ENCODE measurements around the gene LMOD2. TPM values are rescaled to one million over a fixed set of nuclear protein-coding genes. Genes with fewer than 3 reads are reported as not detected.

Gene LMOD2
- total and polyA plus RNA-seq, 11 donors, result 202 to 1,479 (median 751) TPM

DNA sequence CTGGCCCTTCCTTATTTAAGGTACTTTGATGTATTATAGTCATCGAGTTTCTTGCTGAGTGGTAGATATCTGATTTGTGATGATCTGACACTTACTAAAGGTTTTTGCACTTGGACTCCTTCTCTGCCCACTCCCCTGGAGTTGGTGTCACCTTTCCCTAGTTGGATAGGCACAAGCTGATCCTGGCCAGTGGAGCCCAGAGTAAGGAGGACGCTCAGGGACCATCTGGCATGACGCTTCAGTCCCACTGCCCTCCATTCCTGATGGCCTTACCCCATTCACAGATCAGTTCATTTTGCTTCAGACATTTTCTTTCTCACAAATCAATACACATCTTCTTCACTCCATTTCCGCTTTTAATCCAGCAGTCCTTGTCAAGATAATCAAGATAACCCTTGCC, 34.0 kb upstream of the LMOD2 start:
- no peaks in the 10 kb centered on the region for H3K27me3 ChIP-seq
- no peak overlapping the region for H3K4me3 ChIP-seq
- H3K27ac ChIP-seq, result peak overlapping the region in 7 of 12 donors; percentile 70 to 93 (median 76)
- intact Hi-C loops (cut with DNase I), result no loop called here
- TF ChIP-seq, protein P1, sequence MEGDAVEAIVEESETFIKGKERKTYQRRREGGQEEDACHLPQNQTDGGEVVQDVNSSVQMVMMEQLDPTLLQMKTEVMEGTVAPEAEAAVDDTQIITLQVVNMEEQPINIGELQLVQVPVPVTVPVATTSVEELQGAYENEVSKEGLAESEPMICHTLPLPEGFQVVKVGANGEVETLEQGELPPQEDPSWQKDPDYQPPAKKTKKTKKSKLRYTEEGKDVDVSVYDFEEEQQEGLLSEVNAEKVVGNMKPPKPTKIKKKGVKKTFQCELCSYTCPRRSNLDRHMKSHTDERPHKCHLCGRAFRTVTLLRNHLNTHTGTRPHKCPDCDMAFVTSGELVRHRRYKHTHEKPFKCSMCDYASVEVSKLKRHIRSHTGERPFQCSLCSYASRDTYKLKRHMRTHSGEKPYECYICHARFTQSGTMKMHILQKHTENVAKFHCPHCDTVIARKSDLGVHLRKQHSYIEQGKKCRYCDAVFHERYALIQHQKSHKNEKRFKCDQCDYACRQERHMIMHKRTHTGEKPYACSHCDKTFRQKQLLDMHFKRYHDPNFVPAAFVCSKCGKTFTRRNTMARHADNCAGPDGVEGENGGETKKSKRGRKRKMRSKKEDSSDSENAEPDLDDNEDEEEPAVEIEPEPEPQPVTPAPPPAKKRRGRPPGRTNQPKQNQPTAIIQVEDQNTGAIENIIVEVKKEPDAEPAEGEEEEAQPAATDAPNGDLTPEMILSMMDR (IDR thresholded peaks at IDR 0.05), result no peak
- TF ChIP-seq POLR2A (IDR thresholded peaks at IDR 0.05), result no peak
- no peaks in the 10 kb centered on the region for H3K9me3 ChIP-seq
- H3K36me3 ChIP-seq, result peaks cover 0 to 22% (median 0%) of the 10 kb centered on the region in 9 donors
- peak in 3 of 4 donors; percentile 27 to 47 (median 44) for ATAC-seq
- H3K4me1 ChIP-seq, result peaks cover 0 to 15% (median 2%) of the 10 kb centered on the region in 12 donors
- WGBS, 4 donors, result 76 to 84% (median 81%) methylated on average over 4 of the region's 4 CpGs
- no peak for DNase-seq

DNA sequence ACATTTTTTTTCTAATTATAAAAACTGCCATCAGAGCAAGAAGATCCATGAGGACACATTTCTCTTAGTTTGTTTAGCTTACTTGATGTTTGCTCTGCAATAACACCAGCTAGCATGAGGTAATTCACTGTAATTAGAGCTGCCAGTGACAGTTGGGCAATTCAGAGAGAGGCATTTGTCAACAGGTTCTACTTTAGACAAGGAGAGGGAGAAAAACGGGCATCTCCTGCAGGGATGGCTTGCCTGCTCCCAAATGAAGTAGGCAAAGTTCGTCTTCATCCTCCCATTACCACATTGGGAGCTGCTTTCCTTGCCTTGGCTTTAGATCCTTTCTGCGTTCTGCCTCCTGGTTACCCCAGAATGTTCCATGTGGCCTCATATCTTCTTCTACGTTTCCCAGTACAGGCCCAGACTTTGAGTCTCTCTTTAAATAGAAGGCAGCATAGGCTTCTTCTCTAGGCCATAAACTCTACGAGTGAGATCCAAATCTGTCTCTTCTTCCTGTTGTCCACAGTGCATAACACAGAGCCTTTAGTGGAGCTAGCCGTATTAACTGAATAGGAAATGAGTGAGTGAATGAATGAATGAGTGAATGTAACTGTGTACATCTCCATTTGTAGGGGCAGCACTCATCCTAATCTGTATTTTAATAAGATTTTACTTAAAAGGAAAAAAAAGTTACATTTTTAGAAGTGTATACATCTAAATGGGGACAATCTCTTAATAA, 32.8 kb upstream of the LMOD2 start:
- Histone ChIP-seq H3K27ac (peak overlapping the region; percentile 28 to 93 (median 74)), H3K36me3 (peaks cover 0 to 18% (median 0%) of the 10 kb centered on the region in 9 donors), H3K9me3 (no peaks in the 10 kb centered on the region), H3K27me3 (no peaks in the 10 kb centered on the region), H3K4me3 (no peak overlapping the region), H3K4me1 (peaks cover 0 to 15% (median 2%) of the 10 kb centered on the region in 12 donors)
- 47 to 63% (median 52%) methylated on average over 6 of the region's 6 CpGs for WGBS, 4 donors
- intact Hi-C loops (cut with DNase I), result no loop called here
- TF ChIP-seq POLR2A (IDR thresholded peaks at IDR 0.05), result peak in 1 of 2 donors; percentile 27
- TF ChIP-seq, protein P1 (IDR thresholded peaks at IDR 0.05), result no peak
- ATAC-seq (peak; percentile 88 to 95 (median 92)), DNase-seq (peak in 2 of 5 donors; percentile 31 to 38)

DNA sequence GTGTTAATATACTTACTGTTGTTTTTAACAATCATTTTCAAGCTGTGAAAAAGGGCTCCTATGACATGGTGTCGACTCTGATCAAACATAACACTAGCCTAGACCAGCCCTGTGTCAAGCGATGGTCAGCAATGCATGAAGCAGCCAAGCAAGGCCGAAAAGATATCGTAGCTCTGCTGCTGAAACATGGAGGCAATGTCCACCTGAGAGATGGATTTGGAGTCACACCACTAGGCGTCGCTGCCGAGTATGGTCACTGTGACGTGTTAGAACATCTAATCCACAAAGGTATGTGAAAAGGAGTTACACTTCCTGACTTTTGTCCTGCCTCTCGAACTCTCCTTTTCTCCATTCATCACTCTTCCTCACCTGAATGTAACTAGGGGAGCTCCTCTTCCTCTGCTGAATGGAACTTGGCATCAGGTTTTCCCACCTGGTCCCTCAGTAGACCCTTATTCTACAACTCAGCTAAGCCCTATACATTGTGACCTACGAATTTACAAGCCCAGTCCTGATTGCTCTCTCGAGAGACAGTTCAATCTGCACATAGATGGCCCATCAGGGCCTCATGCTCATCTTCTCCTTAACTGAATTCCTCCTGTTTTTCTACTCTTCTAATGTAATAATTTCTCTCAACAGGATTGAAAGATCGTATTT, 31.0 kb upstream of the LMOD2 start:
- Histone ChIP-seq H3K9me3 (no peaks in the 10 kb centered on the region), H3K27me3 (no peaks in the 10 kb centered on the region), H3K27ac (peak overlapping the region in 2 of 12 donors; percentile 7 to 44), H3K36me3 (peaks cover 0 to 26% (median 0%) of the 10 kb centered on the region in 9 donors), H3K4me1 (peaks cover 0 to 23% (median 2%) of the 10 kb centered on the region in 12 donors), H3K4me3 (no peak overlapping the region)
- DNase-seq, result peak in 2 of 5 donors; percentile 30 to 61
- no peak for ATAC-seq
- TF ChIP-seq, protein P1 (IDR thresholded peaks at IDR 0.05), result peak; percentile 26 to 52 (median 40)
- no peak for TF ChIP-seq POLR2A (IDR thresholded peaks at IDR 0.05)
- intact Hi-C loops (cut with DNase I), result no loop called here
- WGBS, 4 donors, result 61 to 65% (median 63%) methylated on average over 12 of the region's 12 CpGs

DNA sequence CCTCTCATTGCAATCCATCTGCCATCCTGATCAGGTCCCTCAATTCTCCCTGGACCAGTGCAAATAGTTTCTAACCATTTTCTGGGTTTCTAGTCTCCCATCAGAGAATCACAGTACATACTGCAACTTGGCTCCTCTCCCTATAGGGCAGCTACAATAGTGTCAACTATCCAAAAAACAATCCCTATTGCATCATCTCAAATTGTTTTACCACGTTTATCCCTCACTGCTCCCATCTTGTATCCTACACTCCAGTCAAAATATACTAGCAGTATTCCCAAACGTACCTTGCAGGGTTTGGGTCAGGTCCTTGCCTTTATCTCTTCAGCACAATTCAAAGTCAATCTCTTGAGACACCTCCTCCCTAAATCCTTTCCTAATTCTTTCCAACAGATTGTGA, 30.4 kb upstream of the LMOD2 start:
- Histone ChIP-seq H3K9me3 (no peaks in the 10 kb centered on the region), H3K27me3 (no peaks in the 10 kb centered on the region), H3K27ac (no peak overlapping the region), H3K4me3 (no peak overlapping the region), H3K36me3 (peaks cover 0 to 26% (median 0%) of the 10 kb centered on the region in 9 donors), H3K4me1 (peaks cover 0 to 23% (median 2%) of the 10 kb centered on the region in 12 donors)
- DNase-seq, result no peak
- TF ChIP-seq, protein P1 (IDR thresholded peaks at IDR 0.05), result no peak
- TF ChIP-seq POLR2A (IDR thresholded peaks at IDR 0.05), result no peak
- no peak for ATAC-seq
- WGBS, 4 donors, result 65 to 80% (median 73%) methylated on average over 2 of the region's 2 CpGs
- intact Hi-C loops (cut with DNase I), result no loop called here

Data from heart left ventricle (tissue), 16 donors.